Loucy (cell line): ENCODE data around the gene CTIF.

Source experiments
- EZH2phosphoT487 ChIP-seq: fragments of 200-600 bp; IDR thresholded peaks from 2 replicates; pipeline ENCODE4 v1.6.1; 2018; ENCODE audit warnings: antibody characterized with exemption, mild to moderate bottlenecking, moderate library complexity, borderline replicate concordance
- TF ChIP-seq, protein P1 (sequence below): fragments of 200-600 bp; sonication (generic); conservative IDR thresholded peaks from 2 replicates; pipeline ENCODE4 v1.5.1; 2014; ENCODE audit warnings: mild to moderate bottlenecking, antibody characterized with exemption, low read length

GRCh38 chr18:48631851-48632250 lies 93.0 kb downstream of the CTIF start:
- TF ChIP-seq, protein P1, sequence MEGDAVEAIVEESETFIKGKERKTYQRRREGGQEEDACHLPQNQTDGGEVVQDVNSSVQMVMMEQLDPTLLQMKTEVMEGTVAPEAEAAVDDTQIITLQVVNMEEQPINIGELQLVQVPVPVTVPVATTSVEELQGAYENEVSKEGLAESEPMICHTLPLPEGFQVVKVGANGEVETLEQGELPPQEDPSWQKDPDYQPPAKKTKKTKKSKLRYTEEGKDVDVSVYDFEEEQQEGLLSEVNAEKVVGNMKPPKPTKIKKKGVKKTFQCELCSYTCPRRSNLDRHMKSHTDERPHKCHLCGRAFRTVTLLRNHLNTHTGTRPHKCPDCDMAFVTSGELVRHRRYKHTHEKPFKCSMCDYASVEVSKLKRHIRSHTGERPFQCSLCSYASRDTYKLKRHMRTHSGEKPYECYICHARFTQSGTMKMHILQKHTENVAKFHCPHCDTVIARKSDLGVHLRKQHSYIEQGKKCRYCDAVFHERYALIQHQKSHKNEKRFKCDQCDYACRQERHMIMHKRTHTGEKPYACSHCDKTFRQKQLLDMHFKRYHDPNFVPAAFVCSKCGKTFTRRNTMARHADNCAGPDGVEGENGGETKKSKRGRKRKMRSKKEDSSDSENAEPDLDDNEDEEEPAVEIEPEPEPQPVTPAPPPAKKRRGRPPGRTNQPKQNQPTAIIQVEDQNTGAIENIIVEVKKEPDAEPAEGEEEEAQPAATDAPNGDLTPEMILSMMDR = no peak
- no peak for TF ChIP-seq EZH2phosphoT487
